Retina (tissue), 1 donor: ENCODE measurements around the gene MYO18B.
A peak's percentile ranks its signal among the peaks of the same experiment; 100 is the strongest.

Experiments
- DNase-seq: peaks from one replicate; pipeline ENCODE4 v3.0.0-alpha.2; 2016

Gene MYO18B

DNA sequence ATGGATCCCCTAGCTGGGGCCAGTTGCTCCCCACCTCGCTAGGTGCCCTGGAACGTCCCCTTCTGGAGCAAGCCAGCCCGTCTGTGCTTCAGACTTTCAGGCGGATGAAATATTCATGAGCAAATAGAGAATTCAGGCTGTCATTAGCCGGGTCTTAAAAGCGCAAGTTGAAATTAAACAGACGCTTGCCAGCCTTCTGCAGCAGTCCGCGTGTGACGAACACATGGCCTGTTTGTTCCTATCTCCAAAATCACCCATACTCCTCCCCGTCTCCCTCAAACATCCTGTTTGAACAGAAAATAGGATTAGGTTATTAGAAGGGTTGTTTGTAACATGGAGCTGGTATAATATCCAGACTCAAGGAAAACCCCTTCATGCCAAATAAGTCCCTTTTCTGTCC is 38.7 kb downstream of the MYO18B start:
- DNase-seq = peak; percentile 39

GRCh38 chr22:25781801-25782200 is 39.8 kb downstream of the MYO18B start:
- no peak for DNase-seq

GRCh38 chr22:25782831-25783230 is 40.8 kb downstream of the MYO18B start:
- no peak for DNase-seq

GRCh38 chr22:25783856-25784255 is 41.9 kb downstream of the MYO18B start:
- DNase-seq = no peak

- DNase-seq = no peak
These were observed 44.2 kb downstream of the MYO18B start for GRCh38 chr22:25786165-25786564.

DNA sequence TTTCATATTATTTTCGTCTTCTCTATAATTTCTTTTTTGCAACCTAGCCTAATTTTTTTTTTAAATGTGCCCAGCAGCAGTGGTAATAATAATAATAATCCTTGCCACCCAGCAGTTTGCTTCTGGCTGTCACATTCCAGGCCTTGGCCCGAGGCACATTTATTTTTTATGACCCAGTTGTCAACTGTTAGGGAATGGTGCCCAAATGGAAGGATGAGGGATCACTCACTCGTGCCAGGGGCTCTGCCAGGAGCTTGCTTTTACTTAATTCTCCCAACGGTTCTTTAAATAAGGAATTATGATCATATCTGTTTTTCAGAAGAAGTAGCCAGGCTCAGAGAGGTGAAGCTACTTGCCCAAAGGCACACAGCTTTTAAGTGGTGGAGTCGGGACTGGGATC is 49.6 kb downstream of the MYO18B start:
- no peak for DNase-seq

GRCh38 chr22:25795478-25795877 is 53.5 kb downstream of the MYO18B start:
- DNase-seq = peak; percentile 39

DNA sequence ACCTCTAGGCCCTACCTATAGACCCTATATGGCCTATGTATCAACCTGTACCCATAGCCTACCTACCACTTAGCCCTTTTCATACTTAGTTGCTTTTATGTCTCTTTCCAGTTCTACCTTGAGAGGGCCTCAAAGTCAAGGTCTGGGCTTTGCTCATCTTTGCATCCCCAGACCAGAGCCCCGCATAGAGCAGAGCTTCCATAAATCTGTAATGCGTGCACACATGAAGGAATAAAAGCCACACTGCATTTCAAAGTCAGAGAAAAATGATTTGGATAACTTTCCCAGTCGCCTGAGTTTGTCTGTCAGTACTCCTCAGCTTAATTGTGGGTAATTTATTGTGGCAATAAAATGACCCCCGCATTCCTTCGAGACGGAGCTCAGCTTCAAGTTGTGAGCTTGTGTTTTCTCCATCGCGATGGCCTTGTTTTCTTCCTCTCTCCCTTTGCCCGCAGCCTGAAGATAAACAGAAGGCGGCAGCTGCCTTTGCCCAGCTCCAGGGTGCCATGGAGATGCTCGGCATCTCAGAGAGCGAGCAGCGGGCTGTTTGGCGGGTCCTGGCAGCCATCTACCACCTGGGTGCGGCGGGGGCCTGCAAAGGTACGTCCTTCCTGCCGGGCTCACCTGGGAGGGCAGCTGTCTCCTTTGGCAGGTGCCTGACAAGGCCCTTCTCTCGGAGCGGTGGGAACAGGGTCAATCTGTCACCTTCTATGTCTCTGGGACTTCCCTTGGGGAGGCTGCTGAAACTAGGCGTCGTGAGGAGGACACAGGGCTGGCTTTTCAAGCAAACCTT is 55.7 kb downstream of the MYO18B start:
- no peak for DNase-seq

GRCh38 chr22:25800766-25801165 is 58.8 kb downstream of the MYO18B start:
- DNase-seq = no peak

DNA sequence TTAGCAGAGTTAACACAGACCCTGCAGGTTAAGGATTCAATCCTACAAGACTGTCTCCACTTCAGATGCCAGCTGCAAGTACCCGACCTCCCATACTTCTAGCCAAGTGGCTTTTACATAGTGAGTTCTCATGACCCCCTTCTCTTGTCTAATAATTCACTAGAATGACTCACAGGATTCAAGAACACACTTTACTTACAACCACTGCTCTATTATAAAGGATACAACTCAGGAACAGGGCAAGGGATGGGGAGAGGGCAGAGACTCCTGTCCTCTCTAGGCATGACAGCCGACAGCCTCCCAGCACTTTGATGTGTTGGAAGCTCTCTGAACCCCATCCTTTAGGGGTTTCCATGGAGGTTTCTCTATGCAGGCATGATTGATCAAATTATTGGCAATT is 60.0 kb downstream of the MYO18B start:
- no peak for DNase-seq

GRCh38 chr22:25804676-25805075 is 62.7 kb downstream of the MYO18B start:
- no peak for DNase-seq

DNA sequence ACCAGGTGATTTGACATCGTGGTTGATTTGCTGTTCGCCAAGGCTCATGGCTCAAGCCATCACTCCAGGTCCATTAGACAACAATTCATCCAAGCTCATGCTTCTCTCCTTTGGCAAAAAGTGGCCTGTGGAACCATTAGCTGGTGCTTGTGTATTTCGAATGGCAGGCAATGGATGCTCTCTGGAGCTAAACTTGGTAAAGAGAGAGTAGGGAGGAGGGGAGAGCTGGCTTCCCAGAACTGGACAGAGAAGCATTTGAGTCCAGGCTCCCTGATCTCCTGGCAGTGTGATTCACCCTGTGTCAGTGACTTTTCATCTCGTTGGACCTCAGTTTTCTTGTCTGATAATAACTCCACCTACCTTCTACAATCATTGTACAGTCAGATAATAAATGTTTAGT is 64.6 kb downstream of the MYO18B start:
- DNase-seq = no peak

- no peak for DNase-seq
These were observed 72.7 kb downstream of the MYO18B start for GRCh38 chr22:25814685-25815084.

DNA sequence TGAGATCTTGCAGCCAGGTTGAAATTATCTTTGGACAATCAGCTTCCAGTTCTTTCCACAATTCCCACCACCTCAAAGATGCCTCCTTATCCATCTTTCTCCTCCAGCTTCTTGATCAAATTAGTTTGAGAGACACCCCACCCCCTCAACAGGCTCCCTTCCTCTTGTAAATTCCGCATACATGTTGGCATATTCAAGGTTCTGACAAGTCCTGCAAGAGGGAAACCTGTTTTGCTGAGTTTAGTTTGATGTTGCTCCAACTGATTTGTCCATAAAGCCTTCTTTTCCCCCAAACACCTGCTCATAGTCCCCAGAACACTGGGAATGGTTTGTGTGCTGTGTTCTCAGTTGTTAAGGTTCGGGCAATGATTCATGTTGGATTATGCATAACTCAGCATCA is 73.6 kb downstream of the MYO18B start:
- DNase-seq = no peak

DNA sequence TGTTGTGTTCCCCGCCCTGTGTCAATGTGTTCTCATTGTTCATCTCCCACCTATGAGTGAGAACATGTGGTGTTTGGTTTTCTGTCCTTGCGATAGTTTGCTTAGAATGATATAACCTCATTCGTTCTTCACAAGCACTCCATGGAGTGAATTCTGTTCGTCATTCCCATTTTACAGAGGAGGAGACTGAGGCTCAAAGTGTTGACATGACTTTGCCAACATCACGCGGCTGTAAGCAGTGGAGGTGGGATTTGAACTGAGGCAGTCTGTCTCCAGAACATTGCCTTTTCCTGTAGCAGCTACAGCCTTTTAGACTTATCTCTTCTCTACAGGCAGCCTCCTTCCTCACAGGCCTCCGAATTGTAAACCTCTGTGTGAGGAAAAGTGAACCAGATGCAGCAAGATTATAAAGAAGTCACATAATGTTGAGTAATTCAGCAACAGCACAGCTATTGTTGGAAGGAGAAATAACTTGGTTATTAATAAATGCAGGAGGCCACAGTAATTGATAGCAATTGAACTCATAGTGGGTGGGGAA is 74.6 kb downstream of the MYO18B start:
- no peak for DNase-seq

DNA sequence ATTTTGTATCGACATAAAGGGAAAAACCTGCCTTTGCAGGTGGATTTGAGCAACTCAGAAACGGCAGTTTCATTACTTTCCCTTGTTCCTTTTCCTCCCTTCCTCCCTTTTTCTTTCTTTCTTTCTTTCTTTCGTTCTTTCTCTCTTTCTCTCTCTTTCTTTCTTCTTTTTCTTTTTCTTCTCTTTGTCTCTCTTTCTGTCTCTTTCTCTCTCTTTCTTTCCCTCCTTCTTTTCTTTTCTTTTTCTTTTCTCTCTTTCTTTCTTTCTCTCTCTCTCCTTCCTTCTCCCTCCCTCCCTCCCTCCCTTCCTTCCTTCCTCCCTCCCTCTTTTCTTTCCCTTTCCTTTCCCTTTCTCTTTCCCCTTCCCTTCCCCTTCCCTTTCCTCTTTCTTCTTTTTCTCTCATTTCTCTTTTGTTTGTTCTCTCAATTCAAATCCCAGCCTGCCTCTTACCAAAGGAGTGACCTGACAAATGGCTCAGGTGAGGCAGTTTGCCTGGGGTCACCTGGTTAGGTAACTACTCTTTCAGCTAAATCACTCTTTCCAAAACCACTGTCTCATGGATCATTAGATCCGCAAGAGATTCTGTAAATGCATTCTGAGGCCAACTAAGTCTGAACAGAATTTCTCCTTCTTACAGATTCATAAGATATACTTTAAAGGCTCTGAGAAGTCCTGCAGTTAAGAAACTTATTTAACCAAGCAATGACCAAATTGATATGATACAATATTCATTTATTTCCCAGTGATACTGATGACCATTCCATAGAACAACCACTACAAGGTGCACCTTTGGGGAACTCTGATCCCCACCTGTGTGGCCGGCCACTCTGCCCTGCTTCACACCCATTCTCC is 75.3 kb downstream of the MYO18B start:
- DNase-seq = no peak

- DNase-seq = no peak
These were observed 76.6 kb downstream of the MYO18B start for GRCh38 chr22:25818541-25818940.

- DNase-seq = no peak
These were observed 80.4 kb downstream of the MYO18B start for GRCh38 chr22:25822344-25822743.

DNA sequence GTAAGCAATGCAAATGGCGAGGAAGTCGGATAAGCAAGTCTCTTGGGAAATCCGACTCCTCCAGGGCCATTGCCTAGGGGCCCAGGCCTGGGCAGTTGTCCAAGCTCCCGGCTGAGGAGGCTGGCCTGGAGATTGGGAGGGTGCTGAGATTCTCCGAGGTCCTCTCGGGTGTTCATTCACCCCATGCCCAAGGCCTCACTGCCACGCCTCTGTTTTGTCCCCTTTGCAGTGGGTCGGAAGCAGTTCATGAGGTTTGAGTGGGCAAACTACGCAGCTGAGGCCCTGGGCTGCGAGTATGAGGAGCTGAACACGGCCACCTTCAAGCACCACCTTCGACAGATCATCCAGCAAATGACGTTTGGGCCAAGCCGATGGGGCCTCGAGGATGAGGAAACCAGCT is 81.3 kb downstream of the MYO18B start:
- no peak for DNase-seq

DNA sequence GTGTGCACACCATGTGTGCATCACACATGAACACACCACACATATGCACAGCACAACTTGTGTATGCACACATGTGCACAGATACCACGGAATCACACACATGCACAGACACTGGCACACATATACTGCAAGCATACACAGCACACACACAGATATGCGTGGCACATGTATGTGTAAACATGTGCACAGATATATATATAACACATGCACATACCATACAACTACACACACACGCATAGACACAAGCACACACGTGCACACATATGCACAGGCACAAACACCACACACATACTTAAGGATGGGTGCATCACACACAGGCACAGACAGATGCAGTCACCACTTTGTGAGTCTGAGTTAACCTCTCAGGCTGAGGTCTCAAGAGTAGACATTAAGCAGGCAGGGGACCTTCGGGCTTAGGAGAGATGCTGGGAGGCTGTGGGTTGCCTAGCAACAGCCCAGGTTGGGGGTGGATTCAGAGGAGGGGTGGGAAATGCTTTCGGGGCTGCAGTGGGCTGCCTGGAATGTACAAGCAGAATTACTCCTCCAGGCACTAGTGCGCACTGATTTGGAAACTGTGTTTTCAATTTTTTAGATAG is 82.9 kb downstream of the MYO18B start:
- peak; percentile 50 for DNase-seq

GRCh38 chr22:25827415-25827814 is 85.4 kb downstream of the MYO18B start:
- DNase-seq = peak; percentile 48

DNA sequence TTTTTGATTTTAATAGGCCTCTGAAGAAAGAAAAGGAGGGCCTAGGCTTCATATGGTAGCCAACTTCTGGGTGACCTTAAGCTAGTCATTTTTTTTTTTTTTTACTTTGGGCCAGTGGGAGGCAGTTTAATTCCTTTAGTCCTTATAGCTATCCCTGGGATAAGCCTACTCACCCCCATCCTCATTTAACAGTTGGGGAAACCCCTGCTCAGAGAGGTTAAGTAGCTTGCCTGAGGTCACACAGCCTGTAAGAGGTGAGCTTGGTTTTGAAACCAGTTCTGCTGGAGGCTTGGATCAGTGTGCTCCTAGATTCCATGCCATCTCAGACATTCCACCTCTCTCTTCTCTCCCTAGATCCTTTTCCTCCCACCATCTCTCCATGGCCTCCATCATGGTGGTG is 86.4 kb downstream of the MYO18B start:
- DNase-seq = no peak

DNA sequence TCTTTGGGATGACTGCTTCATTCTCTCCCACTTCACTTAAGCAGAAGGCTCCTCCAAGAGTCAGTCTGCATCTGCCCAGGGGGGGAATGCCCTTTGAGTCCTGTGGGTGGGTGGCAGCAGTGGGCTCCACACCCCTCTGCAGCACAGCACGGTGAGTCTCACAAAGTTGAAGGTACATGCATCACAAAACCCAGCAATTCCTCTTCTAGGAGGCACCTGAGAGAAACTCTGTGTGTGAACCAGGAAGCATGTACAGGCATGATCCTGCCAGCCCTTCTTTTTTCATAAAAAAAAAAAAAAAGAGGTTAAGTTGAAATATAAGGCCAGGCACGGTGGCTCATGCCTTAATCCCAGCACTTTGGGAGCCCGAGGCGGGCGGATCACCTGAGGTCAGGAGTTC is 87.2 kb downstream of the MYO18B start:
- no peak for DNase-seq
